ENCODE data around the gene CD302. TPM values are rescaled to one million over a fixed set of nuclear protein-coding genes. Genes with fewer than 3 reads are reported as not detected.

CD302 gene
- total RNA-seq, 1 experiment from 2014 or later, result 8.5 TPM

DNA sequence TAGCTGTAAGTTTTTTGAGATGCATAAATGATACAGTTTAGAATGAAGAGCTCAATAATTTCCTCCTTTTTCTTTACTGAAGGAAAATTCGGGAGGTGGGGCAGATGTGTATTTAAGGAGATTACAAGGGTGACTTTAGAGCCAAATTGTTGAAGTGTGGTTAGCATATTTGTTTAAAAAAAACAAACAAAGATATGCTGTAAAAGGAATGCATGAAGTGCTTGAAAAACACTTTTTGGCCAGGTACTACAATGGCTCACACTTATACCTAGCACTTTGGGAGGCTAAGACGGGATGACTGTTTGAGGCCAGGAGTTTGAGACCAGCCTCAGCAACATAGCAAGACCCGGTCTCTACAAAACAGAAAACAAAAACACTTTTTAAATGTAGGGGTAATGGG, 38.4 kb downstream of the CD302 start:
- H3K79me2 ChIP-seq (ENCODE audit: low read length), result peaks cover 34% of the 10 kb centered on the region
- H3K36me3 ChIP-seq (ENCODE audit: low read depth, low read length), result peaks cover 78% of the 10 kb centered on the region
- H3K9me2 ChIP-seq (replicated peaks; ENCODE audit: low read length), result no peaks in the 10 kb centered on the region
- DNase-seq (no peak), ATAC-seq (peak; percentile 55)
- no peaks in the 10 kb centered on the region for H3K9me3 ChIP-seq (ENCODE audit: low read length)
- TF ChIP-seq EZH2 (IDR thresholded peaks at IDR 0.05; ENCODE audit: low read length, unreplicated experiment) (no peak), EZH2phosphoT487 (IDR thresholded peaks at IDR 0.05; ENCODE audit: borderline replicate concordance, low read length) (no peak), CTCF (conservative IDR thresholded peaks at IDR 0.05; ENCODE audit: low read depth, low read length) (no peak)
- no TSS peak for BruUV-seq (replicated peaks)
- intact Hi-C loops (cut with micrococcal nuclease), result loop anchor here (5.0 kb wide), 1 partner anchor 48 kb away; no protein-coding TSS in a partner anchor
- H3K4me2 ChIP-seq (ENCODE audit: low read length), result no peak overlapping the region
- ChIA-PET POLR2A (ENCODE audit: unreplicated experiment) (interaction anchor here (0.5 to 0.7 kb wide), 5 partner anchors 14 to 557 kb away, joined by 3 to 6 read pairs (median 3); no protein-coding TSS in a partner anchor), CTCF (interaction anchor here (0.6 to 1.0 kb wide), 4 partner anchors 11 to 208 kb away, joined by 3 to 4 read pairs (median 4); no protein-coding TSS in a partner anchor)
- no peak overlapping the region for H3K4me3 ChIP-seq (ENCODE audit: low read length)
- H3K4me1 ChIP-seq (ENCODE audit: insufficient read depth, low read length), result no peaks in the 10 kb centered on the region
- peaks cover 45% of the 10 kb centered on the region for H4K20me1 ChIP-seq (ENCODE audit: low read length)
- H3F3A ChIP-seq (ENCODE audit: low read length, unreplicated experiment), result peaks cover 5% of the 10 kb centered on the region
- H2AFZ ChIP-seq (ENCODE audit: low read length), result no peak overlapping the region
- no peak overlapping the region for H3K9ac ChIP-seq (ENCODE audit: low read length)
- H3K27ac ChIP-seq (ENCODE audit: low read length), result no peak overlapping the region
- H3K27me3 ChIP-seq (ENCODE audit: low read length), result no peaks in the 10 kb centered on the region

- TF ChIP-seq EZH2phosphoT487 (IDR thresholded peaks at IDR 0.05; ENCODE audit: borderline replicate concordance, low read length) (no peak), CTCF (conservative IDR thresholded peaks at IDR 0.05; ENCODE audit: low read depth, low read length) (no peak), EZH2 (IDR thresholded peaks at IDR 0.05; ENCODE audit: low read length, unreplicated experiment) (no peak)
- Histone ChIP-seq H3K36me3 (ENCODE audit: low read depth, low read length) (peaks cover 80% of the 10 kb centered on the region), H3K79me2 (ENCODE audit: low read length) (peaks cover 43% of the 10 kb centered on the region), H3K27ac (ENCODE audit: low read length) (no peak overlapping the region), H3F3A (ENCODE audit: low read length, unreplicated experiment) (peaks cover 5% of the 10 kb centered on the region), H3K4me1 (ENCODE audit: insufficient read depth, low read length) (no peaks in the 10 kb centered on the region), H4K20me1 (ENCODE audit: low read length) (peaks cover 54% of the 10 kb centered on the region), H3K9ac (ENCODE audit: low read length) (no peak overlapping the region), H3K4me2 (ENCODE audit: low read length) (no peak overlapping the region), H3K27me3 (ENCODE audit: low read length) (no peaks in the 10 kb centered on the region), H3K9me2 (replicated peaks; ENCODE audit: low read length) (no peaks in the 10 kb centered on the region), H3K9me3 (ENCODE audit: low read length) (no peaks in the 10 kb centered on the region), H3K4me3 (ENCODE audit: low read length) (no peak overlapping the region), H2AFZ (ENCODE audit: low read length) (no peak overlapping the region)
- no TSS peak for BruUV-seq (replicated peaks)
- ChIA-PET POLR2A (ENCODE audit: unreplicated experiment) (no interaction called here), CTCF (interaction anchor here (0.6 kb wide), 1 partner anchor 209 kb away, joined by 4 read pairs; no protein-coding TSS in a partner anchor)
- peak; percentile 14; the same call in 1 of the 2 replicates for ATAC-seq
- no peak for DNase-seq
- intact Hi-C loops (cut with micrococcal nuclease), result loop anchor here (5.0 kb wide), 1 partner anchor 49 kb away; no protein-coding TSS in a partner anchor
These were observed 39.3 kb downstream of the CD302 start for GRCh38 chr2:159758686-159759085.

GRCh38 chr2:159758239-159758638, 39.8 kb downstream of the CD302 start:
- ChIA-PET POLR2A (ENCODE audit: unreplicated experiment) (no interaction called here), CTCF (interaction anchor here (0.7 kb wide), 1 partner anchor 1306 kb away, joined by 4 read pairs; no protein-coding TSS in a partner anchor)
- no peak overlapping the region for H3K9ac ChIP-seq (ENCODE audit: low read length)
- H3K4me2 ChIP-seq (ENCODE audit: low read length), result no peak overlapping the region
- H3K4me3 ChIP-seq (ENCODE audit: low read length), result no peak overlapping the region
- peaks cover 47% of the 10 kb centered on the region for H3K79me2 ChIP-seq (ENCODE audit: low read length)
- H3K36me3 ChIP-seq (ENCODE audit: low read depth, low read length), result peaks cover 78% of the 10 kb centered on the region
- no peak overlapping the region for H3K27ac ChIP-seq (ENCODE audit: low read length)
- peaks cover 5% of the 10 kb centered on the region for H3F3A ChIP-seq (ENCODE audit: low read length, unreplicated experiment)
- no peaks in the 10 kb centered on the region for H3K9me2 ChIP-seq (replicated peaks; ENCODE audit: low read length)
- ATAC-seq, result no peak
- no peaks in the 10 kb centered on the region for H3K27me3 ChIP-seq (ENCODE audit: low read length)
- H2AFZ ChIP-seq (ENCODE audit: low read length), result no peak overlapping the region
- H4K20me1 ChIP-seq (ENCODE audit: low read length), result peaks cover 57% of the 10 kb centered on the region
- intact Hi-C loops (cut with micrococcal nuclease), result loop anchor here (5.0 kb wide), 1 partner anchor 49 kb away; no protein-coding TSS in a partner anchor
- no peak for DNase-seq
- no TSS peak for BruUV-seq (replicated peaks)
- H3K9me3 ChIP-seq (ENCODE audit: low read length), result no peaks in the 10 kb centered on the region
- no peak for TF ChIP-seq EZH2 (IDR thresholded peaks at IDR 0.05; ENCODE audit: low read length, unreplicated experiment)
- no peak for TF ChIP-seq EZH2phosphoT487 (IDR thresholded peaks at IDR 0.05; ENCODE audit: borderline replicate concordance, low read length)
- H3K4me1 ChIP-seq (ENCODE audit: insufficient read depth, low read length), result no peaks in the 10 kb centered on the region
